Endothelial cell of umbilical vein (primary cell): ENCODE results near the gene BMP8A. TPM values are rescaled to one million over a fixed set of nuclear protein-coding genes. Genes with fewer than 3 reads are reported as not detected.

Experiments used
- BruUV-seq: library from RNA; stranded (reverse); fragments of 400-500 nt; replicated peaks from 2 replicates; lab custom pipeline; 2021; lab: Mats Ljungman, UMichigan
- CTCF ChIA-PET: fragments of 300-600, 350-600 bp; sonication (Branson Sonifier 250); formaldehyde crosslinking; loops from one replicate; lab custom pipeline; 2021; ENCODE audit warnings: antibody characterized with exemption, inconsistent platforms; lab: Charles Lee
- POLR2A ChIA-PET: fragments of 300-600, 350-600 bp; sonication (Branson Sonifier 250); formaldehyde crosslinking; loops from one replicate; lab custom pipeline; 2021; ENCODE audit warnings: antibody characterized with exemption, inconsistent platforms; lab: Charles Lee
- DNase-seq: peaks from one replicate; pipeline ENCODE4 v3.0.0-alpha.2; 2011; ENCODE audit warnings: low read depth, low spot score
- FAIRE-seq: peaks from 2 replicates; lab custom pipeline; 2011; peaks lifted over from hg19 to GRCh38; lab: Jason Lieb, UNC
- H2AFZ ChIP-seq: 2 replicates; pipeline ENCODE4 v1.6.0; 2012; ENCODE audit warnings: low read depth, low read length, control low read depth, inconsistent platforms
- H3K27ac ChIP-seq: 2 replicates; pipeline ENCODE4 v1.5.1; 2011; ENCODE audit warnings: low read depth, mild to moderate bottlenecking, control low read depth, low read length, moderate library complexity; ENCODE audit not compliant: insufficient read depth
- H3K27me3 ChIP-seq, 2 experiments: 2 replicates each; pipeline versions ENCODE4 v1.6.0 to v1.6.1; 2011; ENCODE audit warnings: low read length in 2 of 2, mixed read lengths in 1 of 2; ENCODE audit not compliant: control insufficient read depth in 2 of 2, insufficient read depth in 2 of 2
- H3K36me3 ChIP-seq, 2 experiments: 2 replicates in 1 of 2; 3 replicates in 1 of 2; pipeline ENCODE4 v1.5.1; 2011; ENCODE audit warnings: low read length in 2 of 2, mild to moderate bottlenecking in 1 of 2, moderate library complexity in 1 of 2; ENCODE audit not compliant: control insufficient read depth in 2 of 2, insufficient read depth in 2 of 2; ENCODE audit errors: extremely low read depth in 1 of 2
- H3K4me1 ChIP-seq: 3 replicates; pipeline ENCODE4 v1.5.1; 2011; ENCODE audit warnings: mild to moderate bottlenecking, low read length; ENCODE audit not compliant: control insufficient read depth, insufficient read depth; ENCODE audit errors: extremely low read depth
- H3K4me2 ChIP-seq: 2 replicates; pipeline ENCODE4 v1.6.1; 2011; ENCODE audit warnings: low read length, control low read depth, mixed read lengths; ENCODE audit not compliant: insufficient read depth
- H3K4me3 ChIP-seq, 3 experiments: fragments of 200-600 bp in 1 of 3; sonication (generic), shearing (Covaris generic) in 1 of 3; replicated peaks in 1 of 3; 2 replicates each; pipeline ENCODE4 v1.5.1; 2011 to 2016; ENCODE audit warnings: control low read depth in 3 of 3, low read length in 3 of 3, mild to moderate bottlenecking in 2 of 3, inconsistent platforms in 1 of 3, low read depth in 1 of 3, moderate library complexity in 1 of 3; ENCODE audit not compliant: insufficient read depth in 1 of 3
- H3K79me2 ChIP-seq: 2 replicates; pipeline ENCODE4 v1.6.0; 2012; ENCODE audit warnings: low read length, inconsistent platforms; ENCODE audit not compliant: control insufficient read depth, insufficient read depth
- H3K9ac ChIP-seq: replicated peaks from 2 replicates; pipeline ENCODE3; 2011; ENCODE audit warnings: low read length, control low read depth; ENCODE audit not compliant: insufficient read depth; ENCODE audit errors: extremely low read depth
- H3K9me1 ChIP-seq: replicated peaks from 3 replicates; pipeline ENCODE4 v1.6.0; 2011; ENCODE audit warnings: mild to moderate bottlenecking, low read length; ENCODE audit not compliant: control insufficient read depth, insufficient read depth; ENCODE audit errors: extremely low read depth
- H3K9me3 ChIP-seq: replicated peaks from 2 replicates; pipeline ENCODE4 v1.5.1; 2012; ENCODE audit warnings: low read length, inconsistent platforms; ENCODE audit not compliant: control insufficient read depth, insufficient read depth
- H4K20me1 ChIP-seq: replicated peaks from 2 replicates; pipeline ENCODE3; 2011; ENCODE audit warnings: mild to moderate bottlenecking, low read length; ENCODE audit not compliant: control insufficient read depth, insufficient read depth; ENCODE audit errors: extremely low read depth
- EZH2 ChIP-seq: IDR thresholded peaks from 2 replicates; pipeline ENCODE4 v1.6.1; 2012; ENCODE audit warnings: borderline replicate concordance, low read depth, mild to moderate bottlenecking, moderate library complexity, low read length, inconsistent platforms; ENCODE audit not compliant: severe bottlenecking
- FOS ChIP-seq: IDR thresholded peaks from 2 replicates; pipeline ENCODE4 v1.6.1; 2011; ENCODE audit warnings: mild to moderate bottlenecking, low read length, moderate library complexity, borderline replicate concordance; ENCODE audit not compliant: insufficient read depth
- GATA2 ChIP-seq: IDR thresholded peaks from 2 replicates; pipeline ENCODE4 v1.7.0; 2011; ENCODE audit warnings: low read depth, mild to moderate bottlenecking, moderate library complexity, mixed read lengths, low read length; ENCODE audit not compliant: insufficient read length, insufficient read depth
- JUN ChIP-seq: IDR thresholded peaks from 2 replicates; pipeline ENCODE4 v1.6.1; 2011; ENCODE audit warnings: borderline replicate concordance, low read depth; ENCODE audit not compliant: insufficient read length, insufficient read depth
- MYC ChIP-seq: IDR thresholded peaks from one replicate; pipeline ENCODE4 v1.6.1; 2011; ENCODE audit warnings: mild to moderate bottlenecking, low read depth, low read length
- POLR2A ChIP-seq: IDR thresholded peaks from 2 replicates; pipeline ENCODE4 v1.6.1; 2012; ENCODE audit warnings: low read depth, mild to moderate bottlenecking, control low read depth, low read length
- POLR2AphosphoS5 ChIP-seq: IDR thresholded peaks from 2 replicates; pipeline ENCODE4 v1.6.1; 2012; ENCODE audit warnings: low read depth, mild to moderate bottlenecking, control low read depth, low read length, moderate library complexity; ENCODE audit not compliant: insufficient read depth
- dilution Hi-C: fragments of 300-500 bp; cut with MboI; formaldehyde crosslinking; loops from one replicate; pipeline ENCODE4 v1.15.0; 2019; ENCODE audit warnings: low sequenced_read_pairs; ENCODE audit not compliant: extremely low pct_ligation_motif_present
- intact Hi-C: fragments of 100-400 bp; cut with micrococcal nuclease; formaldehyde crosslinking; loops from one replicate; pipeline ENCODE4 v1.10.0; 2022
- polyA plus RNA-seq, 4 experiments: library from polyadenylated mRNA; depleted of rRNA in 3 of 4; stranded (reverse) in 3 of 4; unstranded in 1 of 4; fragments of >200 nt; gene quantifications; 2 replicates each; pipeline versions ENCODE4 v1.2.1 to v1.2.3, GENCODE V29; 2011 to 2012; ENCODE audit warnings: missing spikeins in 1 of 4
- total RNA-seq: library from RNA; stranded (reverse); gene quantifications from 2 replicates; pipeline ENCODE4 v1.2.3, GENCODE V29; 2021
- TF ChIP-seq, protein P1 (sequence below), 2 donors: IDR thresholded peaks; 1 replicate in 1 of 2; 2 replicates in 1 of 2; pipeline ENCODE4 v1.5.1; 2011; ENCODE audit warnings: low read length in 2 of 2, mild to moderate bottlenecking in 2 of 2, moderate library complexity in 2 of 2, control low read depth in 1 of 2, inconsistent platforms in 1 of 2, low read depth in 1 of 2; ENCODE audit not compliant: insufficient read depth in 1 of 2; ENCODE audit errors: extremely low read depth in 1 of 2
- TF ChIP-seq, protein P2 (sequence below): IDR thresholded peaks from 2 replicates; pipeline ENCODE4 v1.6.1; 2011; ENCODE audit not compliant: insufficient read depth, insufficient read length

BMP8A gene
- total and polyA plus RNA-seq, 2 donors (not counting 3 experiments of a cell fraction or from before 2014, with no cell fraction given): 0.25 to 0.44 TPM

DNA sequence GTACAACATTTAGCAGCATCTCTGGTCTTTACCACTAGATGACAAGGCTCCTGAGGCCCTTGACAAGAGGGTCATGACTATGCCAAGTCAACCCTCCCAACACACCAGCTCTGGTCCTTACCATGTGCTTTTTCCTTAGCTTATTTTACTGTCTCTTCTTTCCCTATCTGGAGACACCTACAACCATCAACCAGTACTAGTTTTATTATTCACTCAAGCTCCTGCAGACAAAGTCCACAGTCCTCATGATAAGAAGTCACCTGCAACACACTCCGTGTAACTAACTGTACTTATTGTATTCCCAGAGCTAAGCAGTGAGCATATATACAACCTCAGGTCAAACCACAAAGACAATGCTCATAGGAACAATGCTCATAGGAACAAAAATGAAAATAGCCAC lies 69.8 kb downstream of the BMP8A start:
- no peaks in the 10 kb centered on the region for H3K27me3 ChIP-seq
- no peak overlapping the region for H3K9ac ChIP-seq
- H3K4me2 ChIP-seq: no peak overlapping the region
- BruUV-seq: no TSS peak
- no peaks in the 10 kb centered on the region for H3K4me1 ChIP-seq
- no peaks in the 10 kb centered on the region for H3K9me1 ChIP-seq
- H2AFZ ChIP-seq: no peak overlapping the region
- peaks cover under 1% of the 10 kb centered on the region for H3K79me2 ChIP-seq
- DNase-seq (no peak), FAIRE-seq (no peak)
- CTCF ChIA-PET: no interaction called here
- dilution Hi-C loops (no loop called here), intact Hi-C loops (no loop called here)
- POLR2A ChIA-PET: no interaction called here
- H3K4me3 ChIP-seq: no peak overlapping the region
- H3K9me3 ChIP-seq: no peaks in the 10 kb centered on the region
- no peak overlapping the region for H3K27ac ChIP-seq
- H4K20me1 ChIP-seq: no peaks in the 10 kb centered on the region
- TF ChIP-seq, protein P1, sequence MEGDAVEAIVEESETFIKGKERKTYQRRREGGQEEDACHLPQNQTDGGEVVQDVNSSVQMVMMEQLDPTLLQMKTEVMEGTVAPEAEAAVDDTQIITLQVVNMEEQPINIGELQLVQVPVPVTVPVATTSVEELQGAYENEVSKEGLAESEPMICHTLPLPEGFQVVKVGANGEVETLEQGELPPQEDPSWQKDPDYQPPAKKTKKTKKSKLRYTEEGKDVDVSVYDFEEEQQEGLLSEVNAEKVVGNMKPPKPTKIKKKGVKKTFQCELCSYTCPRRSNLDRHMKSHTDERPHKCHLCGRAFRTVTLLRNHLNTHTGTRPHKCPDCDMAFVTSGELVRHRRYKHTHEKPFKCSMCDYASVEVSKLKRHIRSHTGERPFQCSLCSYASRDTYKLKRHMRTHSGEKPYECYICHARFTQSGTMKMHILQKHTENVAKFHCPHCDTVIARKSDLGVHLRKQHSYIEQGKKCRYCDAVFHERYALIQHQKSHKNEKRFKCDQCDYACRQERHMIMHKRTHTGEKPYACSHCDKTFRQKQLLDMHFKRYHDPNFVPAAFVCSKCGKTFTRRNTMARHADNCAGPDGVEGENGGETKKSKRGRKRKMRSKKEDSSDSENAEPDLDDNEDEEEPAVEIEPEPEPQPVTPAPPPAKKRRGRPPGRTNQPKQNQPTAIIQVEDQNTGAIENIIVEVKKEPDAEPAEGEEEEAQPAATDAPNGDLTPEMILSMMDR (IDR thresholded peaks at IDR 0.05; ENCODE audit: extremely low read depth in 1 of 2, insufficient read depth in 1 of 2, low read depth in 1 of 2, low read length in 2 of 2): no peak
- TF ChIP-seq FOS (no peak), GATA2 (no peak), JUN (no peak), MYC (no peak), POLR2AphosphoS5 (no peak), EZH2 (no peak), POLR2A (no peak)
- TF ChIP-seq, protein P2, sequence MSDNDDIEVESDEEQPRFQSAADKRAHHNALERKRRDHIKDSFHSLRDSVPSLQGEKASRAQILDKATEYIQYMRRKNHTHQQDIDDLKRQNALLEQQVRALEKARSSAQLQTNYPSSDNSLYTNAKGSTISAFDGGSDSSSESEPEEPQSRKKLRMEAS: no peak
- peaks cover 49 to 51% of the 10 kb centered on the region in 2 experiments for H3K36me3 ChIP-seq
